NCI-H2227 treated with DMSO at 0.1 percent for 48 hours (cell line): Measurements from ENCODE around the gene ZNF433.
A peak's percentile ranks its signal among the peaks of the same experiment; 100 is the strongest.
"Not testable (repeated sequence)": the region's sequence is repeated elsewhere in the genome, so short reads cannot be mapped to it uniquely, and the experiment has no call there.

Experiments used
- DNase-seq: peaks from one replicate; lab custom pipeline; 2025; lab: John Stamatoyannopoulos, UW

The ZNF433 gene

DNA sequence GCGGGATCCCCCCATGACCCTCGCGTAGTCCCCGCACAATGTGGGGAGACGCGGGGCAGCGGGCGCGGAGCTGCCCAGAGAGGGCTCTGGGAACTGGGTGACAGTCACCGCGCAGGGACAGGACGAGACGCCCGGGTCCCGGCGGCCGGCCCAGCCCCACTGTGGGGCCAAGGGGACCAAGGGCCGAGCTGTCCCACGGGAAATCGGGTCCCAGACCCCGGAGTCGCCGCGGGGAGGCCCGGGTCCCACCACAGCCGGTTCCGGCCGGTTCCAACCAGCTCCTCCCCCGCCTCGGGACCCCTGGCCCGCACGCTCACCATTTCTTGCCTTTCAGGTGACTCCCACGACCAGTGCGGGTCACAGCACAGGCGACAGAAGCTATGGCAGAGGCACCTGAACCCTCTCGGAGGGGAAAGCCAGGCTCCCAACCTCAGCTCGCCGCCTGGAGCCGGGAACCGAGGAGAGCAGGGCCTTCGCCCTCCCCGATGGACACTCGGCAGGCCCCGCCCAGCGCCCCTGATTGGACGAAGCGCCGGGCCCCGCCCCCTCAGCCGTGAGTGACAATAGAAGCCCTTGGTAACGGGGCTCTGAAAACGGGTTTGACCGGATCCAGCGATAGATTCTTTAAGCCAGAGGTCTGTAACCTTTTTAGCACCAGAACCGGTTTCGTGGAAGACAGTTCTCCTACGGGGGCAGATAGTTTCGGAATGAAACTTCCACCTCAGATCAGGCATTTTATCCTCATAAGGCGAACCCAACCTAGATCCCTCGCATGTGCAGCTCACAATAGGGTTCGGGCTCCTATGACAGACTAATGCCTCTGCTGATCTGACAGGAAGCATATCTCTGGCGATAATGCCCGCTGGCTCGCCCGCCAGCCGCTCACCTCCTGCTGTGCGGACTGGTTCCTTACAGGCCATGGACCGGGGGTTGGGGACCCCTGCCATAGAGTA lies at the start of gene ZNF433:
Gene ZNF433, minus strand, starts transcription at position 460 of the 953 bp plus-strand sequence. Its CDS starts 140 bp downstream, at position 320.
- DNase-seq = peak; percentile 67

DNA sequence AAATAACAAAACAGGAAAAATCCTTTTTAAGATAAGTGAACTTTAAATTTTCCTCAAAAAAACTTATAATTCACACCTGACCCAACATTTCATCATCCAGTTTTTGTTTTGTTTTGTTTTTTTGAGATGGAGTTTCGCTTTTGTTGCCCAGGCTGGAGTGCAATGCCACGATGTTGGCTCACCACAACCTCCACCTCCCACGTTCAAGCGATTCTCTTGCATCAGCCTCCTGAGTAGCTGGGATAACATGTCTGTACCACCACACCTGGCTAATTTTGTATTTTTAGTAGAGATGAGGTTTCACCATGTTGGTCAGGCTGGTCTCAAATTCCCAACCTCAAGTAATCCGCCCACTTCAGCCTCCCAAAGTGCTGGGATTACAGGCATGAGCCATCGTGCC lies 47.9 kb upstream of the ZNF433 start:
- not testable (repeated sequence) for DNase-seq

- no peak for DNase-seq
These were observed 41.9 kb upstream of the ZNF433 start for GRCh38 chr19:12077375-12077774.

DNA sequence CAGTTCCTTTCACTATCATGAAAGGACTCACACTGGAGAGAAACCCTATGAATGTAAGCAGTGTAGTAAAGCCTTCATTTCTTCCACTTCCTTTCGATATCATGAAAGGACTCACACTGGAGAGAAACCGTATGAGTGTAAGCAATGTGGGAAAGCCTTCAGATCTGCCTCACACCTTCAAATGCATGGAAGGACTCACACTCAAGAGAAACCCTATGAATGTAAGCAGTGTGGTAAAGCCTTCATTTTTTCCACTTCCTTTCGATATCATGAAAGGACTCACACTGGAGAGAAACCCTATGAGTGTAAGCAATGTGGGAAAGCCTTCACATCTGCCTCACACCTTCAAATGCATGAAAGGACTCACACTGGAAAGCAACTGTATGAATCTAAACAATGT lies 40.9 kb upstream of the ZNF433 start:
- not testable (repeated sequence) for DNase-seq

- DNase-seq = no peak
These were observed 40.2 kb upstream of the ZNF433 start for GRCh38 chr19:12075538-12076139.

GRCh38 chr19:12064590-12065538 lies 29.4 kb upstream of the ZNF433 start, which contains the start of gene ZNF844:
Gene ZNF844 (plus strand): TSS chr19:12064731. CDS start chr19:12064874, 143 bp downstream.
- no peak for DNase-seq

- DNase-seq = no peak
These were observed 20.3 kb upstream of the ZNF433 start for GRCh38 chr19:12055784-12056183.

GRCh38 chr19:12052497-12053169 lies 17.2 kb upstream of the ZNF433 start, which contains the start of gene ZNF878:
Gene ZNF878 (minus strand): TSS chr19:12052961. CDS start chr19:12052801, 160 bp downstream.
- DNase-seq = peak; percentile 87

- no peak for DNase-seq
These were observed 16.6 kb upstream of the ZNF433 start for GRCh38 chr19:12052091-12052496.

GRCh38 chr19:12047868-12048267 lies 12.4 kb upstream of the ZNF433 start:
- no peak for DNase-seq

DNA sequence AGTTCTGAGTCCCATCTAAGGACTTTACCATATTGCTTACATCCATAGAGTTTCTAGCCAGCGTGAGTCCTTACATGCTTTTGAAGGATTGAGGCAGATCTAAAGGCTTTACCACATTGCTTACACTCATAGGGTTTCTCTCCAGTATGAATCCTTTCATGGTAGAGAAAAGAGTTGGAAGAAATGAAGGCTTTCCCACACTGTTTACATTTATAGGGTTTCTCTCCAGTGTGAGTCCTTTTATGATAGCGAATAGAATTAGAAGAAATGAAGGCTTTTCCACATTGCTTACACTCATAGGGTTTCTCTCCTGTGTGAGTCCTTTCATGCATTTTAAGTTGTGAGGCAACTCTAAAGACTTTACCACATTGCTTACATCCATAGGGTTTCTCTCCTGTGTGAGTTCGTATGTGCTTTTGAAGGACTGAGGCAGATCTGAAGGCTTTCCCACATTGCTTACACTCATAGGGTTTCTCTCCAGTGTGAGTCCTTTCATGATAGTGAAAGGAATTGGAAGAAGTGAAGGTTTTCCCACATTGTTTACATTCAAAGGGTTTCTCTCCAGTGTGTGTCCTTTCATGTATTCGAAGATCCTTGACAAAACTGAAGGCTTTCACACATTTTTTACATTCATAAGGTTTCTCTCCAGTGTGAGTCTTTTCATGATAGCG lies 8.4 kb upstream of the ZNF433 start:
- DNase-seq = no peak

DNA sequence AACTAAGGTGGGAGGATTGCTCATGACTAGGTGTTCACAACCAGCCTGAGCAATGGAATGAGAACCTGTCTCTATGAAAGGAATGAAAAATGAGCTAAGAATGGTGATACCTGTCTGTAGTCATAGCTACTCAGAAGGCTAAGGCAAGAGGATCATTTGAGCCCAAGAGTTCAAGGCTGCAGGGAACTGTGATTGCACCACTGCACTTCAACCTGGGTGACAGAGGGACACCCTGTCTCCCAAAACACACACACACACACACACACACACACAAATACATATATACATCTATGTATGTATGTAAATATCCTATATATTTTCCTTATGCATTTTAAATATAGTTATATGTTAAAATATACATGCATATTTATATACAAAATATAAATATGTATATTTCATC lies 7.4 kb upstream of the ZNF433 start:
- no peak for DNase-seq

- no peak for DNase-seq
These were observed 859 bp downstream of the ZNF433 start for GRCh38 chr19:12034620-12035019.

GRCh38 chr19:12034198-12034597 lies 1.3 kb downstream of the ZNF433 start:
- no peak for DNase-seq

DNA sequence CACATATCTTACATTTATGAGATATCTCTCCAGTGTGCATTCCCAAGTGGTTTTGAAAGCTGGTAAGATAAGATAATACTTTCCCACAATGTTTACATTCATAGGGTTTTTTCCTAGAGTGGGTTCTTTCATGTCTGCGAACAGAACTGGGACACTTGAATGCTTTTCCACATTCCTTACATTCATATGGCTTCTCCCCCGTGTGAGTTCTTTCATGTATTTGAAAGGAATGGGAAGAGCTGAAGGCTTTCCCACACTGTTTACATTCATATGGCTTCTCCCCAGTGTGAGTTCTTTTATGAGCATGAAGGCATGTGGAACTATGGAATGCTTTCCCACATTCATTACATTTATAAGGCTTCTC lies 19.7 kb downstream of the ZNF433 start:
- no peak for DNase-seq

GRCh38 chr19:12015015-12015752 lies 20.3 kb downstream of the ZNF433 start:
- DNase-seq = no peak

GRCh38 chr19:12000152-12000981 lies 35.1 kb downstream of the ZNF433 start:
- no peak for DNase-seq

DNA sequence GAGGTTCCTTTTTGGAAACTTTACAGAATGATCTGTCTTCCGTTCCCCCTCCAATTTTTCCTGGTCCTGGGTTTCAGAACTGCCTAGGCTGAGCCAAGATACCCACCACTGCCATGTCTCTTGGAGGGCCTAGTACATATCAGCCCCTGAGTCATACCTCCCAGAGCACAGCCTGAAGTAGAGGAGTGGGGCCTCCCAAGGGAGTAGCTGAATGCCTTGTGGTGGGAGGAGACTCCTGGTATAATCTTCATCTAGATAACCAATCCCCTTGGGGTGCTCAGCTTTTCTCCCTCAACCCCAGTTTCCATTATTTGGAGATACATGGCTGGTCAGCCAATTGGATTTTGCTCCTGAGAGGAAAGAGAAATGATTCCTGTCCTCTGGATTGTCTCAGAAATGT lies 40.3 kb downstream of the ZNF433 start:
- DNase-seq = no peak

- DNase-seq = not testable (repeated sequence)
These were observed 43.6 kb downstream of the ZNF433 start for GRCh38 chr19:11991921-11992320.
